ENCODE data around the gene TSPO. TPM values are rescaled to one million over a fixed set of nuclear protein-coding genes. Genes with fewer than 3 reads are reported as not detected.

TSPO gene
- total and polyA plus RNA-seq, 2 experiments from 2014 or later, result 61.8 to 138 TPM

- H3K27ac ChIP-seq, result no peak overlapping the region
- no peak overlapping the region for H3K4me3 ChIP-seq
- no peaks in the 10 kb centered on the region for H3K27me3 ChIP-seq
- H3K9me3 ChIP-seq (ENCODE audit: low read depth), result no peaks in the 10 kb centered on the region
- TF ChIP-seq CTCF (IDR thresholded peaks at IDR 0.05; ENCODE audit: poor library complexity) (no peak), EZH2 (IDR thresholded peaks at IDR 0.05; ENCODE audit: borderline replicate concordance) (no peak), EZH2phosphoT487 (IDR thresholded peaks at IDR 0.05; ENCODE audit: low read depth, severe bottlenecking, unreplicated experiment) (no peak)
- H3K36me3 ChIP-seq (replicated peaks; ENCODE audit: insufficient read depth, low read depth), result no peaks in the 10 kb centered on the region
- no peaks in the 10 kb centered on the region for H3K79me2 ChIP-seq
- WGBS (ENCODE audit: low lambda C conversion rate, missing lambda C conversion rate), result 95% methylated on average over 14 of the region's 15 CpGs
- no peak overlapping the region for H3K4me2 ChIP-seq
- no peak overlapping the region for H2AFZ ChIP-seq
- H3K4me1 ChIP-seq (ENCODE audit: insufficient read depth), result no peaks in the 10 kb centered on the region
- DNase-seq (ENCODE audit: low spot score), result no peak
- H4K20me1 ChIP-seq (ENCODE audit: insufficient read depth, poor library complexity, severe bottlenecking), result no peaks in the 10 kb centered on the region
- no peaks in the 10 kb centered on the region for H3K9me2 ChIP-seq (replicated peaks; ENCODE audit: insufficient read depth)
These were observed 24.7 kb downstream of the TSPO start for GRCh38 chr22:43176090-43176489.

DNA sequence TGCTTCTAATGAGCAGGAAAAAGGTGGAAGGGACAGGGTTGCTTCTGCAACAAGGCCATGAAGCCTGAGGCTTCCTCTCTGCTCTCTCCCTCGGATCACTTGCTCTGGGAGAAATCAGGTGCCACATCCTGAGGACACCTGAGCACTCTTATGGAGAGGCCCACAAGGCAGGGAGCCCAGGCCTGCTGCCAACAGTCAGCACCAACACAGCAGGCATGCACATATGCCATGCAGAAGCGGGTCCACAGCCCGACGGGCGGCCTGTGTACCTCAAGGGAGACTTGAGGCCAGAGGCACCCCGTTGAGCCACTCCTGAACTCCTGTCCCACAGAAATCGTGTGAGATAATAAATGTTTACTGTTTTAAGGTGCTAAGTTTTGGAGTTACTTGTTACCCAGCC lies 26.1 kb downstream of the TSPO start:
- Histone ChIP-seq H3K9me3 (ENCODE audit: low read depth) (no peaks in the 10 kb centered on the region), H3K36me3 (replicated peaks; ENCODE audit: insufficient read depth, low read depth) (no peaks in the 10 kb centered on the region), H3K27ac (no peak overlapping the region), H4K20me1 (ENCODE audit: insufficient read depth, poor library complexity, severe bottlenecking) (no peaks in the 10 kb centered on the region), H3K4me2 (no peak overlapping the region), H3K9me2 (replicated peaks; ENCODE audit: insufficient read depth) (no peaks in the 10 kb centered on the region), H3K27me3 (no peaks in the 10 kb centered on the region), H3K4me1 (ENCODE audit: insufficient read depth) (no peaks in the 10 kb centered on the region), H3K4me3 (no peak overlapping the region), H2AFZ (no peak overlapping the region), H3K79me2 (no peaks in the 10 kb centered on the region)
- WGBS (ENCODE audit: low lambda C conversion rate, missing lambda C conversion rate), result 93% methylated on average over 7 of the region's 7 CpGs
- no peak for DNase-seq (ENCODE audit: low spot score)
- TF ChIP-seq EZH2phosphoT487 (IDR thresholded peaks at IDR 0.05; ENCODE audit: low read depth, severe bottlenecking, unreplicated experiment), result no peak
- TF ChIP-seq EZH2 (IDR thresholded peaks at IDR 0.05; ENCODE audit: borderline replicate concordance), result no peak
- no peak for TF ChIP-seq CTCF (IDR thresholded peaks at IDR 0.05; ENCODE audit: poor library complexity)

DNA sequence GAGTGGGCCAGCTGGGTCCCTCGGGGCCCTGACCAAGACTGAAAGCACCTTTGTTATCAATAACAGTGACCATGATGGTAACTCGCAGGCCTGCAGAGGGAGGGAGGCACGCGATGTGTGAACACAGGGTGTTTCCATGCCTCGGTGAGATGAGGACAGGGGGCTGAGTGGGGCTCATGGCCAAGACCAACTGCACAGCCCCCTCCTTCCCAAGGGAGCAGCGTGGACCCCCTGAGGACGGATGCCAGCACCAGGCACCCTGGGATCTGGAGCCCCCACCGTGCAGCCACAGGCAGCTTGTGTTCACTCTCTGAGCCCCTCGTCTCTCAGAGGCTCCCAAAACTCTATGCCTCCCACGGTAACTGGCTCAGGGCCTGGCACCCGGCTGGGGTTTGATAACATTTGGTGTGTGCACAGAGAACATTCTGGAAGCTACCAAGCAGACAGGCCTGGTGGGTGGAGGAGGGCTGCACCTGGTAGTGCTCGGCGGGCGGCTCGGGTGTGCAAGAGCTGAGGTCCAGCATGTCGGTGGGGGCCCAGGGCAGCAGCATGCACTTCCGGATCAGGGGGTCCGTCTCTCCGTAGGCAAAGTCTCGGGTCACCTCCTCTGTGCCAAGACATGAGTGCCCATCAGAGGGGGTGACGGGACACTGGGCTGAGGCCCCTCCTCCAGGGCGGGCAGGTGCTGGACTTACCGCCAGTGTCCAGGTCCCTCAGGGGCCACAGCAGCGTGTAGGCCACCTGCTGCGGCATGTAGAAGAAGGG lies 28.0 kb downstream of the TSPO start:
- DNase-seq (ENCODE audit: low spot score), result no peak
- no peaks in the 10 kb centered on the region for H3K9me3 ChIP-seq (ENCODE audit: low read depth)
- H3K79me2 ChIP-seq, result peaks cover 5% of the 10 kb centered on the region
- no peak overlapping the region for H3K4me3 ChIP-seq
- H3K9me2 ChIP-seq (replicated peaks; ENCODE audit: insufficient read depth), result no peaks in the 10 kb centered on the region
- no peaks in the 10 kb centered on the region for H4K20me1 ChIP-seq (ENCODE audit: insufficient read depth, poor library complexity, severe bottlenecking)
- peaks cover 9% of the 10 kb centered on the region for H3K4me1 ChIP-seq (ENCODE audit: insufficient read depth)
- H3K27ac ChIP-seq, result no peak overlapping the region
- no peaks in the 10 kb centered on the region for H3K27me3 ChIP-seq
- no peaks in the 10 kb centered on the region for H3K36me3 ChIP-seq (replicated peaks; ENCODE audit: insufficient read depth, low read depth)
- no peak for TF ChIP-seq CTCF (IDR thresholded peaks at IDR 0.05; ENCODE audit: poor library complexity)
- no peak for TF ChIP-seq EZH2phosphoT487 (IDR thresholded peaks at IDR 0.05; ENCODE audit: low read depth, severe bottlenecking, unreplicated experiment)
- no peak for TF ChIP-seq EZH2 (IDR thresholded peaks at IDR 0.05; ENCODE audit: borderline replicate concordance)
- H3K4me2 ChIP-seq, result no peak overlapping the region
- WGBS (ENCODE audit: low lambda C conversion rate, missing lambda C conversion rate), result over 99% methylated on average over 25 of the region's 25 CpGs
- H2AFZ ChIP-seq, result no peak overlapping the region
